Adrenal gland (tissue), 12 donors: ENCODE measurements around the gene ZGRF1. TPM values are rescaled to one million over a fixed set of nuclear protein-coding genes. Genes with fewer than 3 reads are reported as not detected.

ENCODE experiments used
- DNase-seq, 7 donors: peaks; one replicate each; pipeline ENCODE4 v3.0.0-alpha.2; 2019 to 2020
- H3K27ac ChIP-seq, 5 donors: fragments of 200-600 bp; sonication (generic) in 4 of 5; 1 replicate in 3 of 5; 2 replicates in 2 of 5; pipeline versions ENCODE4 v1.5.1 to v1.8.0; 2016 to 2020; ENCODE audit warnings: mild to moderate bottlenecking in 1 of 5
- H3K27me3 ChIP-seq: fragments of 200-600 bp; 2 replicates; pipeline ENCODE4 v1.8.0; 2021
- H3K36me3 ChIP-seq, 2 donors: fragments of 200-600 bp; replicated peaks in 1 of 2; 1 replicate in 1 of 2; 2 replicates in 1 of 2; pipeline versions ENCODE4 v1.5.1 to v1.8.0; 2018 to 2022
- H3K4me1 ChIP-seq, 2 donors: fragments of 200-600 bp; replicated peaks in 1 of 2; 1 replicate in 1 of 2; 2 replicates in 1 of 2; pipeline versions ENCODE4 v1.5.1 to v1.8.0; 2018 to 2021
- H3K4me3 ChIP-seq, 4 donors: fragments of 200-600 bp; sonication (generic) in 3 of 4; one replicate each; pipeline ENCODE4 v1.5.1; 2016 to 2018
- H3K9me3 ChIP-seq, 3 donors: fragments of 200-600 bp; sonication (generic) in 1 of 3; replicated peaks in 1 of 3; 1 replicate in 2 of 3; 2 replicates in 1 of 3; pipeline versions ENCODE4 v1.5.1 to v1.8.0; 2016 to 2021
- CTCF ChIP-seq, 6 experiments: fragments of 450-650 bp in 4 of 6; fragments of 200-600 bp in 2 of 6; sonication (generic) in 1 of 6; IDR thresholded peaks; 1 replicate in 5 of 6; 2 replicates in 1 of 6; pipeline versions ENCODE4 v1.5.1 to v1.8.0; 2016 to 2021; ENCODE audit warnings: antibody characterized with exemption in 6 of 6, mild to moderate bottlenecking in 2 of 6, moderate library complexity in 1 of 6
- POLR2A ChIP-seq, 2 donors: fragments of 450-650 bp; IDR thresholded peaks; one replicate each; pipeline ENCODE4 v1.6.1; 2017; ENCODE audit warnings: antibody characterized with exemption in 2 of 2, mild to moderate bottlenecking in 2 of 2, moderate library complexity in 1 of 2
- WGBS, 4 donors: extraction: QIAGEN DNeasy Blood & Tissue Kit in 2 of 4; methylation state at CpG; one replicate each; pipeline versions ENCODE4 v1.1.5 to v1.1.7; 2013 to 2017; 5-methylcytosine and 5-hydroxymethylcytosine counted together
- intact Hi-C, 2 donors: fragments of 100-400 bp; cut with DNase I; formaldehyde crosslinking; loops; one replicate each; pipeline versions ENCODE4 v1.14.1 to v1.15.0; 2022 to 2023
- polyA plus RNA-seq, 3 donors: library from polyadenylated mRNA; stranded (reverse); fragments of 200-250 nt in 2 of 3; fragments of 350-450 nt in 1 of 3; fragmentation: Illumina TruSeq in 1 of 3; extraction: RNeasy Lipid Tissue Mini Kit (QIAGEN cat#74804) in 1 of 3; gene quantifications; one replicate each; pipeline ENCODE4 v1.2.3, GENCODE V29; 2013 to 2014
- total RNA-seq, 9 donors: library from RNA; depleted of rRNA in 4 of 9; stranded (reverse); fragments of >200 nt in 4 of 9; fragments of 120-200 nt in 1 of 9; fragmentation: NEBNext Ultra II Directional in 1 of 9; extraction: Animal tissue kit (Norgen Biotek cat#: 25700) in 1 of 9; gene quantifications; one replicate each; pipeline versions ENCODE4 v1.1.0 to v1.2.4, GENCODE V29; 2013 to 2023
- donor health status: healthy with polysubstance abuse.
- donor health status: Bipolar disorder and iron deficiency.
- donor health status: DM: yes; HTN: yes; CAD: no.
- donor health status: DM: no; HTN: no; CAD: no.
- donor health status: DM: no; HTN: no; CAD: no.
- donor health status: DM: yes; HTN: yes; CAD: no.

The ZGRF1 gene
- total and polyA plus RNA-seq, 12 donors: 0.66 to 17.6 (median 2.8) TPM

GRCh38 chr4:112594993-112595392 lies 41.7 kb downstream of the ZGRF1 start:
- Histone ChIP-seq H3K27me3 (no peaks in the 10 kb centered on the region), H3K4me3 (no peak overlapping the region), H3K9me3 (no peaks in the 10 kb centered on the region), H3K36me3 (no peaks in the 10 kb centered on the region), H3K27ac (no peak overlapping the region), H3K4me1 (no peaks in the 10 kb centered on the region)
- intact Hi-C loops: no loop called here
- 90 to 98% (median 92%) methylated on average over 1 of the region's 1 CpG for WGBS, 4 donors
- TF ChIP-seq CTCF (IDR thresholded peaks at IDR 0.05): no peak
- no peak for TF ChIP-seq POLR2A (IDR thresholded peaks at IDR 0.05)
- DNase-seq: no peak

- WGBS, 4 donors: 86 to 98% (median 96%) methylated on average over 5 of the region's 5 CpGs
- H3K4me3 ChIP-seq: no peak overlapping the region
- TF ChIP-seq POLR2A (IDR thresholded peaks at IDR 0.05) (no peak), CTCF (IDR thresholded peaks at IDR 0.05) (no peak)
- no peak overlapping the region for H3K27ac ChIP-seq
- H3K27me3 ChIP-seq: no peaks in the 10 kb centered on the region
- H3K36me3 ChIP-seq: no peaks in the 10 kb centered on the region
- no peak for DNase-seq
- no peaks in the 10 kb centered on the region for H3K4me1 ChIP-seq
- intact Hi-C loops: no loop called here
- H3K9me3 ChIP-seq: no peaks in the 10 kb centered on the region
Observed at GRCh38 chr4:112593438-112594133, 43.1 kb downstream of the ZGRF1 start.

- no peaks in the 10 kb centered on the region for H3K27me3 ChIP-seq
- no peak overlapping the region for H3K4me3 ChIP-seq
- intact Hi-C loops: no loop called here
- no peak for DNase-seq
- no peaks in the 10 kb centered on the region for H3K9me3 ChIP-seq
- H3K4me1 ChIP-seq: no peaks in the 10 kb centered on the region
- no peak overlapping the region for H3K27ac ChIP-seq
- TF ChIP-seq CTCF (IDR thresholded peaks at IDR 0.05) (no peak), POLR2A (IDR thresholded peaks at IDR 0.05) (no peak)
- no peaks in the 10 kb centered on the region for H3K36me3 ChIP-seq
Observed at GRCh38 chr4:112592717-112593116, 44.0 kb downstream of the ZGRF1 start.

GRCh38 chr4:112591593-112591992 lies 45.1 kb downstream of the ZGRF1 start:
- Histone ChIP-seq H3K4me3 (no peak overlapping the region), H3K27ac (no peak overlapping the region), H3K4me1 (no peaks in the 10 kb centered on the region), H3K9me3 (no peaks in the 10 kb centered on the region), H3K36me3 (no peaks in the 10 kb centered on the region), H3K27me3 (no peaks in the 10 kb centered on the region)
- no peak for TF ChIP-seq CTCF (IDR thresholded peaks at IDR 0.05)
- no peak for TF ChIP-seq POLR2A (IDR thresholded peaks at IDR 0.05)
- WGBS, 4 donors: 70 to 81% (median 72%) methylated on average over 1 of the region's 1 CpG
- no peak for DNase-seq
- intact Hi-C loops: no loop called here
